H1 (cell line): ENCODE measurements around the gene AK8. TPM values are rescaled to one million over a fixed set of nuclear protein-coding genes. Genes with fewer than 3 reads are reported as not detected.

Source experiments
- CTCF ChIA-PET: fragments of 300-600 bp; sonication (Branson Sonifier 250); formaldehyde crosslinking; loops from one replicate; lab custom pipeline; 2021; ENCODE audit not compliant: partially characterized antibody; lab: Charles Lee
- POLR2A ChIA-PET: fragments of 300-600 bp; sonication (Branson Sonifier 250); formaldehyde crosslinking; loops from one replicate; lab custom pipeline; 2021; ENCODE audit warnings: inconsistent platforms; ENCODE audit not compliant: partially characterized antibody; lab: Charles Lee
- DNase-seq, 2 experiments: peaks; one replicate each; pipeline versions ENCODE4 v3.0.0 to v3.0.0-alpha.2; 2010 to 2022; ENCODE audit warnings: low spot score in 2 of 2, low read depth in 1 of 2, mixed read lengths in 1 of 2
- FAIRE-seq: peaks from 2 replicates; lab custom pipeline; 2011; peaks lifted over from hg19 to GRCh38; lab: Jason Lieb, UNC
- H2AFZ ChIP-seq: 2 replicates; pipeline ENCODE4 v1.8.1; 2012; ENCODE audit warnings: low read length, inconsistent platforms
- H2AK5ac ChIP-seq: 2 replicates; pipeline ENCODE4 v1.6.1; 2013; ENCODE audit warnings: low read depth, low read length
- H2BK120ac ChIP-seq: replicated peaks from 2 replicates; pipeline ENCODE3; 2013; ENCODE audit warnings: low read depth, low read length, inconsistent platforms
- H2BK12ac ChIP-seq: 2 replicates; pipeline ENCODE4 v1.6.1; 2013; ENCODE audit warnings: low read depth, low read length
- H2BK15ac ChIP-seq: 2 replicates; pipeline ENCODE4 v1.6.1; 2013; ENCODE audit warnings: low read length
- H2BK20ac ChIP-seq: 2 replicates; pipeline ENCODE4 v1.6.1; 2013; ENCODE audit warnings: low read length
- H2BK5ac ChIP-seq: 2 replicates; pipeline ENCODE4 v1.6.1; 2013; ENCODE audit warnings: low read depth, low read length
- H3K14ac ChIP-seq: 2 replicates; pipeline ENCODE4 v1.6.1; 2013; ENCODE audit warnings: inconsistent platforms; ENCODE audit not compliant: insufficient read length
- H3K18ac ChIP-seq: 2 replicates; pipeline ENCODE4 v1.6.1; 2013; ENCODE audit warnings: low read length; ENCODE audit errors: extremely low read depth
- H3K23ac ChIP-seq: 2 replicates; pipeline ENCODE4 v1.6.1; 2013; ENCODE audit warnings: inconsistent platforms; ENCODE audit not compliant: insufficient read length
- H3K23me2 ChIP-seq: 2 replicates; pipeline ENCODE4 v1.6.1; 2013; ENCODE audit warnings: low read depth, low read length
- H3K27ac ChIP-seq: 2 replicates; pipeline ENCODE4 v1.6.1; 2011; ENCODE audit warnings: low read depth, low read length, inconsistent platforms
- H3K27me3 ChIP-seq, 4 experiments: replicated peaks in 1 of 4; 1 replicate in 1 of 4; 2 replicates in 3 of 4; pipeline versions ENCODE4 v1.6.1 to v1.8.1; 2011 to 2013; ENCODE audit warnings: low read length in 3 of 4, mild to moderate bottlenecking in 3 of 4, inconsistent platforms in 2 of 4, mixed read lengths in 2 of 4, moderate library complexity in 1 of 4; ENCODE audit not compliant: control insufficient read depth in 3 of 4, insufficient read depth in 3 of 4; ENCODE audit errors: extremely low read depth in 1 of 4
- H3K36me3 ChIP-seq, 4 experiments: 2 replicates each; pipeline versions ENCODE4 v1.6.1 to v1.8.1; 2011 to 2013; ENCODE audit warnings: mild to moderate bottlenecking in 4 of 4, low read length in 3 of 4, moderate library complexity in 2 of 4, control low read depth in 1 of 4, inconsistent platforms in 1 of 4; ENCODE audit not compliant: insufficient read depth in 4 of 4, control insufficient read depth in 2 of 4
- H3K4ac ChIP-seq: replicated peaks from 2 replicates; pipeline ENCODE3; 2013; ENCODE audit warnings: low read length, low read depth, mixed read lengths, inconsistent platforms; ENCODE audit not compliant: insufficient read length
- H3K4me1 ChIP-seq, 4 experiments: replicated peaks in 1 of 4; 1 replicate in 1 of 4; 2 replicates in 3 of 4; pipeline versions ENCODE4 v1.6.1 to v1.8.1; 2011 to 2013; ENCODE audit warnings: low read length in 3 of 4, inconsistent platforms in 2 of 4, mixed read lengths in 1 of 4; ENCODE audit not compliant: insufficient read depth in 4 of 4, control insufficient read depth in 3 of 4
- H3K4me2 ChIP-seq, 2 experiments: 2 replicates each; pipeline versions ENCODE4 v1.6.1 to v1.8.1; 2011 to 2013; ENCODE audit warnings: low read depth in 2 of 2, low read length in 2 of 2, control low read depth in 1 of 2, inconsistent platforms in 1 of 2, mild to moderate bottlenecking in 1 of 2; ENCODE audit not compliant: insufficient read depth in 1 of 2
- H3K4me3 ChIP-seq, 4 experiments: fragments of 200-600, 300-600 bp in 1 of 4; sonication (generic), shearing (Covaris generic), sonication (Bioruptor Twin) in 1 of 4; 2 replicates each; pipeline versions ENCODE4 v1.5.1 to v1.8.1; 2011 to 2016; ENCODE audit warnings: low read length in 4 of 4, low read depth in 3 of 4, control low read depth in 2 of 4, inconsistent platforms in 2 of 4, mild to moderate bottlenecking in 2 of 4, mixed read lengths in 1 of 4, moderate library complexity in 1 of 4; ENCODE audit not compliant: insufficient read depth in 2 of 4; ENCODE audit errors: extremely low read depth in 1 of 4
- H3K56ac ChIP-seq: replicated peaks from 2 replicates; pipeline ENCODE3; 2013; ENCODE audit warnings: low read depth, mild to moderate bottlenecking, mixed read lengths, low read length, inconsistent platforms; ENCODE audit not compliant: insufficient read length
- H3K79me1 ChIP-seq: 2 replicates; pipeline ENCODE4 v1.6.1; 2013; ENCODE audit warnings: low read depth, low read length, control low read depth
- H3K79me2 ChIP-seq, 2 experiments: 2 replicates each; pipeline versions ENCODE4 v1.6.1 to v1.8.1; 2012 to 2013; ENCODE audit warnings: low read length in 2 of 2, mild to moderate bottlenecking in 2 of 2, inconsistent platforms in 1 of 2; ENCODE audit not compliant: insufficient read depth in 2 of 2, control insufficient read depth in 1 of 2
- H3K9ac ChIP-seq, 4 experiments: replicated peaks in 1 of 4; 1 replicate in 1 of 4; 2 replicates in 3 of 4; pipeline versions ENCODE4 v1.6.1 to v1.8.1; 2011 to 2013; ENCODE audit warnings: low read depth in 3 of 4, low read length in 3 of 4, control low read depth in 2 of 4, mild to moderate bottlenecking in 2 of 4, moderate library complexity in 2 of 4, inconsistent platforms in 1 of 4; ENCODE audit errors: extremely low read depth in 1 of 4
- H3K9me3 ChIP-seq, 2 experiments: 2 replicates each; pipeline versions ENCODE4 v1.6.1 to v1.8.1; 2012 to 2013; ENCODE audit warnings: mild to moderate bottlenecking in 2 of 2, moderate library complexity in 2 of 2, control low read depth in 1 of 2, inconsistent platforms in 1 of 2, low read depth in 1 of 2, low read length in 1 of 2, mixed read lengths in 1 of 2; ENCODE audit not compliant: insufficient read depth in 2 of 2
- H4K20me1 ChIP-seq, 2 experiments: replicated peaks in 1 of 2; 2 replicates each; pipeline versions ENCODE3 to v1.8.1; 2011 to 2013; ENCODE audit warnings: inconsistent platforms in 2 of 2, low read length in 2 of 2, mild to moderate bottlenecking in 1 of 2; ENCODE audit not compliant: insufficient read depth in 2 of 2, control insufficient read depth in 1 of 2
- H4K5ac ChIP-seq: 2 replicates; pipeline ENCODE4 v1.6.1; 2013; ENCODE audit warnings: low read length, low read depth, mixed read lengths, inconsistent platforms; ENCODE audit not compliant: insufficient read length
- H4K8ac ChIP-seq: 2 replicates; pipeline ENCODE4 v1.8.0; 2013; ENCODE audit warnings: mild to moderate bottlenecking, moderate library complexity, low read length, inconsistent platforms; ENCODE audit not compliant: insufficient read depth; ENCODE audit errors: extremely low read depth
- H4K91ac ChIP-seq: replicated peaks from 2 replicates; pipeline ENCODE3; 2013; ENCODE audit warnings: low read length, mixed read lengths, inconsistent platforms; ENCODE audit not compliant: insufficient read length
- BACH1 ChIP-seq: IDR thresholded peaks from 2 replicates; pipeline ENCODE4 v1.6.1; 2012; ENCODE audit warnings: low read length, improper control_type of control experiment
- CHD1 ChIP-seq: IDR thresholded peaks from 2 replicates; pipeline ENCODE4 v1.6.1; 2012; ENCODE audit warnings: low read depth, low read length, improper control_type of control experiment
- E2F6 ChIP-seq: IDR thresholded peaks from 2 replicates; pipeline ENCODE4 v1.6.1; 2012; ENCODE audit warnings: inconsistent platforms
- EP300 ChIP-seq, 2 experiments: IDR thresholded peaks; 1 replicate in 1 of 2; 2 replicates in 1 of 2; pipeline ENCODE4 v1.6.1; 2011 to 2012; ENCODE audit warnings: low read depth in 2 of 2, low read length in 2 of 2, mild to moderate bottlenecking in 2 of 2, borderline replicate concordance in 1 of 2, inconsistent platforms in 1 of 2, moderate library complexity in 1 of 2
- EZH2 ChIP-seq: fragments of 200-600 bp; sonication (generic); IDR thresholded peaks from 2 replicates; pipeline ENCODE4 v1.7.1; 2012; ENCODE audit warnings: low read depth, mild to moderate bottlenecking, moderate library complexity, low read length, inconsistent platforms; ENCODE audit not compliant: severe bottlenecking
- HDAC6 ChIP-seq: IDR thresholded peaks from one replicate; pipeline ENCODE4 v1.7.1; 2012; ENCODE audit warnings: low read depth, mild to moderate bottlenecking, inconsistent platforms, low read length, moderate library complexity
- MAX ChIP-seq: IDR thresholded peaks from 2 replicates; pipeline ENCODE4 v1.6.1; 2012; ENCODE audit warnings: inconsistent platforms
- SAP30 ChIP-seq: fragments of 300-600 bp; sonication (generic); IDR thresholded peaks from 2 replicates; pipeline ENCODE4 v1.7.1; 2012; ENCODE audit warnings: low read length, moderate library complexity, mild to moderate bottlenecking, inconsistent platforms; ENCODE audit not compliant: insufficient read depth, insufficient replicate concordance
- SIN3A ChIP-seq, 2 experiments: IDR thresholded peaks in 1 of 2; conservative IDR thresholded peaks in 1 of 2; 2 replicates each; pipeline ENCODE4 v1.6.1; 2011 to 2012; ENCODE audit warnings: low read length in 2 of 2, improper control_type of control experiment in 1 of 2, low read depth in 1 of 2, mild to moderate bottlenecking in 1 of 2
- SIX5 ChIP-seq: IDR thresholded peaks from 2 replicates; pipeline ENCODE4 v1.6.1; 2011; ENCODE audit warnings: mild to moderate bottlenecking, low read depth, low read length
- YY1 ChIP-seq: IDR thresholded peaks from 2 replicates; pipeline ENCODE4 v1.6.1; 2011; ENCODE audit warnings: low read depth, mild to moderate bottlenecking, low read length
- WGBS, 2 experiments: shearing (Covaris generic) in 1 of 2; methylation state at CpG; one replicate each; pipeline versions ENCODE4 v1.1.6 to v1.1.7; 2013 to 2015; ENCODE audit warnings: low lambda C conversion rate in 2 of 2, mixed read lengths in 2 of 2, inconsistent platforms in 1 of 2, low coverage in 1 of 2, missing lambda C conversion rate in 1 of 2; ENCODE audit not compliant: insufficient replicate concordance in 2 of 2, insufficient coverage in 1 of 2, insufficient read length in 1 of 2; ENCODE audit errors: extremely low coverage in 1 of 2, missing lambda C conversion rate in 1 of 2; 5-methylcytosine and 5-hydroxymethylcytosine counted together
- polyA plus RNA-seq, 7 experiments: library from polyadenylated mRNA; depleted of rRNA in 3 of 7; stranded (reverse) in 5 of 7; unstranded in 2 of 7; fragments of >200 nt in 5 of 7; fragments of 200-250 nt in 2 of 7; gene quantifications; 1 replicate in 5 of 7; 2 replicates in 1 of 7; 4 replicates in 1 of 7; pipeline versions ENCODE4 v1.2.1 to v1.2.3, GENCODE V29; 2011 to 2013; ENCODE audit warnings: missing spikeins in 2 of 7, mixed read lengths in 2 of 7
- total RNA-seq: library from RNA; stranded (reverse); fragmentation: NEBNext Ultra II Directional; extraction: Animal tissue kit (Norgen Biotek cat#: 25700); gene quantifications from 2 replicates; pipeline ENCODE4 v1.2.1, GENCODE V29; 2021

Gene AK8
- total and polyA plus RNA-seq, 2 of the 8 experiments (the other 6 are each of a cell fraction or from before 2014, with no cell fraction given) = 0.35 to 0.48 TPM

- Histone ChIP-seq H3K9ac (no peak overlapping the region), H4K20me1 (peaks cover 12 to 15% of the 10 kb centered on the region in 2 experiments), H3K4me2 (no peak overlapping the region), H3K27ac (no peak overlapping the region), H2AFZ (no peak overlapping the region), H2BK120ac (no peak overlapping the region), H2BK20ac (no peak overlapping the region), H3K18ac (no peak overlapping the region), H3K23me2 (no peaks in the 10 kb centered on the region), H3K36me3 (peaks cover 15 to 49% (median 43%) of the 10 kb centered on the region in 4 experiments), H3K56ac (no peak overlapping the region), H2AK5ac (no peak overlapping the region), H3K14ac (no peak overlapping the region), H3K79me2 (peaks cover 6 to 89% of the 10 kb centered on the region in 2 experiments), H4K91ac (no peak overlapping the region), H3K27me3 (no peaks in the 10 kb centered on the region), H3K23ac (no peak overlapping the region), H2BK15ac (no peak overlapping the region), H3K79me1 (peaks cover 11% of the 10 kb centered on the region), H3K4me3 (no peak overlapping the region), H3K4ac (no peak overlapping the region), H4K5ac (no peak overlapping the region), H2BK12ac (no peak overlapping the region), H3K4me1 (no peaks in the 10 kb centered on the region), H2BK5ac (no peak overlapping the region), H3K9me3 (no peaks in the 10 kb centered on the region), H4K8ac (no peak overlapping the region)
- no peak for DNase-seq
- no peak for FAIRE-seq
- 91% methylated on average over 3 of the region's 3 CpGs; no CpG with 5 or more reads in 1 of the 2 experiments for WGBS, 2 experiments
- POLR2A ChIA-PET = interaction anchor here (1.3 to 2.5 kb wide), 2 partner anchors 10 to 35 kb away, joined by 3 to 10 read pairs; partner anchors contain the start of genes DDX31 and GTF3C4
- CTCF ChIA-PET = interaction anchor here (1.1 kb wide), 2 partner anchors 8 to 120 kb away, joined by 3 read pairs; no protein-coding TSS in a partner anchor
- no peak for TF ChIP-seq YY1
- TF ChIP-seq BACH1 = no peak
- TF ChIP-seq EP300 (IDR thresholded peaks at IDR 0.05; ENCODE audit: borderline replicate concordance in 1 of 2, low read depth in 2 of 2, low read length in 2 of 2) = no peak
- no peak for TF ChIP-seq EZH2
- no peak for TF ChIP-seq CHD1
- TF ChIP-seq SIN3A (conservative IDR thresholded peaks at IDR 0.05 in 1 of 2, IDR thresholded peaks at IDR 0.05 in 1 of 2; ENCODE audit: low read depth in 1 of 2, low read length in 2 of 2) = no peak
- TF ChIP-seq SAP30 = no peak
- TF ChIP-seq E2F6 = no peak
- no peak for TF ChIP-seq HDAC6
- TF ChIP-seq MAX = no peak
- TF ChIP-seq SIX5 = no peak
Observed at GRCh38 chr9:132679946-132680625, 198.0 kb downstream of the AK8 start.
